Activated naive CD4-positive, alpha-beta T cell treated with anti-CD3 and anti-CD28 coated beads for 36 hours (primary cell): ENCODE measurements around the gene FAM72C. TPM values are rescaled to one million over a fixed set of nuclear protein-coding genes. Genes with fewer than 3 reads are reported as not detected.
A peak's percentile ranks its signal among the peaks of the same experiment; 100 is the strongest.
"Not testable (repeated sequence)": the region's sequence is repeated elsewhere in the genome, so short reads cannot be mapped to it uniquely, and the experiment has no call there.

Experiments used
- CTCF ChIA-PET: fragments of 350-600 bp; sonication (Branson Sonifier 250); formaldehyde crosslinking; loops from one replicate; lab custom pipeline; 2021; ENCODE audit warnings: antibody characterized with exemption; lab: Charles Lee
- DNase-seq: peaks from one replicate; pipeline ENCODE4 v3.0.0-alpha.2; 2020
- H3K27ac Mint-ChIP-seq: one replicate; pipeline ENCODE4 v1.8.0; 2021; ENCODE audit warnings: mild to moderate bottlenecking, mixed read lengths
- H3K27me3 Mint-ChIP-seq: one replicate; pipeline ENCODE4 v1.8.0; 2021; ENCODE audit warnings: low read depth, mixed read lengths
- H3K36me3 Mint-ChIP-seq: one replicate; pipeline ENCODE4 v1.8.0; 2021; ENCODE audit warnings: low read depth, mixed read lengths
- H3K4me1 Mint-ChIP-seq: one replicate; pipeline ENCODE4 v1.8.0; 2021; ENCODE audit warnings: low read depth, mixed read lengths
- H3K4me3 Mint-ChIP-seq: one replicate; pipeline ENCODE4 v1.8.0; 2021; ENCODE audit warnings: mild to moderate bottlenecking, moderate library complexity, mixed read lengths
- H3K9me3 Mint-ChIP-seq: one replicate; pipeline ENCODE4 v1.8.0; 2021; ENCODE audit warnings: mixed read lengths
- intact Hi-C: fragments of 100-400 bp; cut with micrococcal nuclease; formaldehyde crosslinking; loops from one replicate; pipeline ENCODE4 v1.15.1; 2023
- total RNA-seq, 2 experiments: library from RNA; stranded (reverse); gene quantifications; one replicate each; pipeline ENCODE4 v1.2.3, GENCODE V29; 2021

Gene FAM72C
- total RNA-seq, 2 experiments from 2014 or later: 43.3 to 43.4 TPM

- DNase-seq: peak; percentile 64
- H3K4me1 Mint-ChIP-seq, H3K27ac Mint-ChIP-seq, H3K9me3 Mint-ChIP-seq, H3K36me3 Mint-ChIP-seq, CTCF ChIA-PET, H3K27me3 Mint-ChIP-seq, intact Hi-C loops, H3K4me3 Mint-ChIP-seq: not testable (repeated sequence)
Observed at GRCh38 chr1:143936457-143937115, 35.2 kb downstream of the FAM72C start.

- H3K9me3 Mint-ChIP-seq, H3K4me3 Mint-ChIP-seq, intact Hi-C loops, H3K27me3 Mint-ChIP-seq, H3K27ac Mint-ChIP-seq, DNase-seq, H3K4me1 Mint-ChIP-seq, H3K36me3 Mint-ChIP-seq, CTCF ChIA-PET: not testable (repeated sequence)
Observed at GRCh38 chr1:143919127-143919526, 52.7 kb downstream of the FAM72C start.

GRCh38 chr1:143918552-143918951, 53.2 kb downstream of the FAM72C start:
- H3K4me3 Mint-ChIP-seq, DNase-seq, intact Hi-C loops, H3K4me1 Mint-ChIP-seq, H3K27me3 Mint-ChIP-seq, CTCF ChIA-PET, H3K36me3 Mint-ChIP-seq, H3K27ac Mint-ChIP-seq, H3K9me3 Mint-ChIP-seq: not testable (repeated sequence)

GRCh38 chr1:143913705-143914104, 58.1 kb downstream of the FAM72C start:
- H3K4me3 Mint-ChIP-seq, H3K27ac Mint-ChIP-seq, H3K36me3 Mint-ChIP-seq, H3K27me3 Mint-ChIP-seq, DNase-seq, H3K9me3 Mint-ChIP-seq, H3K4me1 Mint-ChIP-seq, CTCF ChIA-PET, intact Hi-C loops: not testable (repeated sequence)
